GM21381 (cell line): ENCODE data around the gene FAM3A.
"Not testable (repeated sequence)": the region's sequence is repeated elsewhere in the genome, so short reads cannot be mapped to it uniquely, and the experiment has no call there.

Source experiments
- ATAC-seq: cut with Tn5 transposase; IDR thresholded peaks from one replicate; pipeline ENCODE4 v1.9.1; 2021; ENCODE audit warnings: mild to moderate bottlenecking, moderate library complexity; ENCODE audit not compliant: unreplicated experiment

FAM3A gene

GRCh38 chrX:154506483-154507332, 9.3 kb downstream of the FAM3A start:
- ATAC-seq: no peak

- no peak for ATAC-seq
Observed at GRCh38 chrX:154505734-154506133, 10.3 kb downstream of the FAM3A start.

- ATAC-seq: no peak
Observed at GRCh38 chrX:154502989-154503388, 13.0 kb downstream of the FAM3A start.

- ATAC-seq: no peak
Observed at GRCh38 chrX:154502098-154502497, 13.9 kb downstream of the FAM3A start.

- not testable (repeated sequence) for ATAC-seq
Observed at GRCh38 chrX:154501423-154501822, 14.6 kb downstream of the FAM3A start.

- not testable (repeated sequence) for ATAC-seq
Observed at GRCh38 chrX:154496591-154497137, 19.4 kb downstream of the FAM3A start.

- no peak for ATAC-seq
Observed at GRCh38 chrX:154495472-154495922, 20.5 kb downstream of the FAM3A start.

- ATAC-seq: no peak
Observed at GRCh38 chrX:154494715-154495114, 21.3 kb downstream of the FAM3A start.

- ATAC-seq: peak; percentile 76
Observed at GRCh38 chrX:154490414-154491083, 25.5 kb downstream of the FAM3A start, which contains the start of gene SLC10A3. SLC10A3 (minus strand) TSS chrX:154490629; CDS start chrX:154488940, 1,689 bp downstream.

GRCh38 chrX:154490021-154490413, 26.0 kb downstream of the FAM3A start:
- peak; percentile 12 for ATAC-seq

GRCh38 chrX:154489182-154489581, 26.9 kb downstream of the FAM3A start:
- ATAC-seq: no peak

GRCh38 chrX:154488336-154489075, 27.5 kb downstream of the FAM3A start:
- no peak for ATAC-seq

GRCh38 chrX:154487518-154488290, 28.3 kb downstream of the FAM3A start:
- ATAC-seq: no peak

- peak; percentile 31 for ATAC-seq
Observed at GRCh38 chrX:154486396-154487207, 29.4 kb downstream of the FAM3A start, which contains the start of gene UBL4A. UBL4A (minus strand) TSS chrX:154486615; CDS start chrX:154486584, 31 bp downstream.

- ATAC-seq: no peak
Observed at GRCh38 chrX:154486052-154486395, 30.0 kb downstream of the FAM3A start.

- ATAC-seq: no peak
Observed at GRCh38 chrX:154485150-154486051, 30.6 kb downstream of the FAM3A start.

- ATAC-seq: no peak
Observed at GRCh38 chrX:154484255-154485149, 31.5 kb downstream of the FAM3A start.
